T47D (cell line): ENCODE results near the gene RAPSN.

ENCODE experiments used
- DNase-seq, 2 experiments: peaks; one replicate each; pipeline versions ENCODE4 v3.0.0 to v3.0.0-alpha.2; 2011 to 2012; ENCODE audit warnings: low read depth in 1 of 2, low spot score in 1 of 2
- JUND ChIP-seq: IDR thresholded peaks from 2 replicates; pipeline ENCODE4 v1.6.1; 2012; ENCODE audit warnings: low read depth
- in situ Hi-C: cut with HindIII; loops from 2 replicates; pipeline ENCODE4 v1.10.0; 2016; ENCODE audit warnings: low sequenced_read_pairs, low pct_unique_long_range_greater_than_20kb

Gene RAPSN

DNA sequence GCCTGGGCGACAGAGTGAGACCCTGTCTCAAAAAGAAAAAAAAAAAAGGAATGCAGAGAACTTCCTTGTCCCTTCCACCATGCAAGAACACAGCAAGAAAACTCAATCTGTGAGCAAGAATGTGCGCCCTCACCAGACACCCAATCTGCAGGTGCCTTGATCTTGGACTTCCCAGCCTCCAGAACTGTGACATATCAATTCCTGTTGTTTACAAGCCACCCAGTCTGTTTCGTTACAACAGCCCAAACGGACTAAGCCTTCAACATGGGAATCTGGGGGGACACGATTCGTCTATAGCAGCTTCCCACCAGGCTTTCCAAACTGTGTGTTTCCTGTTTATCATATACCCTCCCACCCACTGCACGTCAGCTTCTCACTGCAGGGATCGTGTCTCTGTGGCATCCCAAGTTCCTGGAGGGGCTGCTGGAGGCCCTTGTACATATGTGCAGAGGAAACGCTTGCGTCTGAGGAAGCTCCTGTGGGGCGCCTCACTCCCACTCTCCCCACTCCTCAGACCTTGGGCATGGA lies 11.7 kb downstream of the RAPSN start:
- in situ Hi-C loops: no loop called here

DNA sequence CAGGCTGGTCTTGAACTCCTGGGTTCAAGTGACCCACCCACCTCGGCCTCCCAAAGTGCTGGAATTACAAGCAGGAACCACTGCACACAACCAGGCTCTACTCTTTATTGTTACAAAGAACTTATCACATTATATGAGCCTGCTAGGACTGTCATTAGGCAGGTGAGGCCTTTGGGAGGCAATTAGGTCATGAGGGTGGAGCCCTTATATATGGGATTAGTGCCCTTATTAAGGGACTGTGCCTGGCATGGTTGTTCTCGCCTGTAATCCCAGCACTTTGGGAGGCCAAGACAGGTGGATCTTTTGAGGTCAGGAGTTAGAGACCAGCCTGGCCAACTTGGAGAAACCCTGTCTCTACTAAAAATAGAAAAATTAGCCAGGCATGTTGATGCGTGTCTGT lies 12.2 kb downstream of the RAPSN start:
- no peak for TF ChIP-seq JUND
- in situ Hi-C loops: no loop called here
- no peak for DNase-seq

More for the DNA sequence above, 11.7 kb downstream of the RAPSN start:
- TF ChIP-seq JUND: no peak
- DNase-seq: no peak

DNA sequence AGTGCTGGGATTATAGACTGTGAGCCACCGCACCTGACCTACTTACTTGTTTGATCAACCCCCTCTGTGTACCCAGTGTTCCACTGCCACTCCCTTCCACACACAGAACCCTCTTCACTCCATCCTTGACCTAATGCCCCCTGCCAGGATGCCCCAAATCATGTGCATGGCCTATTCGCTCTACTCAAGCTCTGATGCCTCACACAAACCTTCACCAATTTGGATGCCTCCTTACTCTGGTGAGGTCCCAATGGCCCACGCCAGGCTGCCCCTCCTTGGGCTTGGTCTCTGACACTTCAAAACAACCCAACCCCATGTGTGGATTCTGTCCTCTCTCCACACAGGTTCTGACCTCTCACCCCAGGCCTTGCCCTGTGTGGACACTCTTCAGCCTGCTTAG lies 13.2 kb downstream of the RAPSN start:
- DNase-seq: no peak
- in situ Hi-C loops: no loop called here
- TF ChIP-seq JUND: no peak

DNA sequence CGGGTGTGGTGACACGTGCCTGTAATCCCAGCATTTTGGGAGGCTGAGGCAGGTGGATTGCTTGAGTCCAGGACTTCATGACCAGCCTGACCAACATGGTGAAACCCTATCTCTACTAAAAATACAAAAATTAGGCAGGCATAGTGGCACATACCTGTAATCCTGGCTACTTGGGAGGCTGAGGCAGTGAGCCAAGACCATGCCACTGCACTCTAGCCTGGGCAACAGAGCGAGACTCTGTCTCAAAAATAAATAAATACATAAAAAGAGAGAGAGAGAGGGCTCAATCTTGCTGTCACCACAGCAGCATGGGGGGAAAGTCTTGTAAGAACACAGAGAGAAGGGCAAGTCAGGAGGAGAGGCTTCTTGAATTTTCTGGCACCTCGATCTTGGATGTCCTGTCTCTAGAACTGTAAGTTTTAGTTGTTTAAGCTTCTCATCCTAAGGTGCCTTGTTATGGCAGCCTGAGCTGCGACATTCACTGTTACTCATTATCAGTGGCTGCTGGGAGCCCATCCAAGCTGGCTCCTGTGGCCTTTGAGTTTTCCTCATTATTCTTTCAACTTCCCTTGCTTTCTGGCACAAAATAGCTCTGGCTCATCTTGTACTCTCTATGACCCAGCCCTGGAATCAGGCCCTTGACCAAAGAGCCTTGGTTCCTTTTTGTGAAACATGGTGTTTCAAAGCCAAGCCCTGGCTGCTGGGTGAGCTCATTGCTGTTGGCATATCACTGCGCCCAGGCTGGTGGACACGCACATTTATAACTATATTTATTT lies 14.7 kb downstream of the RAPSN start:
- no peak for DNase-seq
- in situ Hi-C loops: no loop called here
- TF ChIP-seq JUND: no peak

DNA sequence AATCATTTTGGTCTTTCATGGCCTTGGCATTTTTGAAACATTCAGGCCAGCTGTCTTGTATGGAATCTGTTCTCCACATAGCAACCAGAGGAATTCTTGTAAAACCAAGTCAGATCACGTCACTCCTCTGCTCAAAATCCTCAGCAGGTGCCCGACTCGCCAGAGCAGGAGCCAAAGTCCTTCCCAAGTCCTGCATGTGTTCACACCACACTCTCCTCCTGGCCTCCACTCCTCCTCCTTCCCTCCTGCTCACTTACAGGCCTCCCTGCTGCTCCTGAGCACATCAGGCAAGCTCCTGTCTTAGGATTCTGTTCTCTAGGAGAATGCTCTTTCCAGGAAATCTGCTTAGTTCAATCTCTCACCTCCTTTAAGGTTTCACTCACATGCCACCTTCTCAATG lies 15.8 kb downstream of the RAPSN start:
- peak in 1 of 2 experiments; percentile 35 for DNase-seq
- in situ Hi-C loops: no loop called here
- no peak for TF ChIP-seq JUND

DNA sequence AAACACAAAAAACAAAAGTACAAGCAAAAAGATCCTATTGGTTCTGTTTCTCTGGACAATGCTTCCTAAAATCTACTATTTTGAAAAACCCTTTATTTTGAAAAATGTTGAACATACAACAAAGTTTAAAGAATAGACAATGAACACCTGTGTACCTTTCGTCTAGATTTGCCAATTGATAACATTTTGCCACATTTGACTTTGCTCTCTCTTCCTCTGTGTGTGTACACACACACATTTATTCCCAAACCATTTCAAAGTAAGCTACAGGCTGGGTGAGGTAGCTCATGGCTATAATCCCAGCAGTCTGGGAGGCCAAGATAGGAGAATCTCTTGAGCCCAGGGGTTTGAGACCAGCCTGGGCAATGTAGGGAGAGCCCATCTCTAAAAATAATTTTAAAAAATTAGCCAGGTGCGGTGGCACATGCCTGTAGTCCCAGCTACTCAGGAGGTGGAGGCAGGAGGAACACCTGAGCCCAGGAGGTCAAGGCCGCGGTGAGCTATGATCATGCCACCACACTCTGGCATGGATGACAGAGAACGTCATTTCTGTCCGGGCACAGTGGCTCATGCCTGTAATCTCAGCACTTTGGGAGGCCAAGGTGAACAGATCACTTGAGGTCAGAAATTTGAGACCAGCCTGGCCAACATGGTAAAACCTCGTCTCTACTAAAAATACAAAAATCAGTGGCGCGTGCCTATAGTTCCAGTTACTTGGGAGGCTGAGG lies 17.4 kb downstream of the RAPSN start:
- TF ChIP-seq JUND: no peak
- in situ Hi-C loops: no loop called here
- no peak for DNase-seq

DNA sequence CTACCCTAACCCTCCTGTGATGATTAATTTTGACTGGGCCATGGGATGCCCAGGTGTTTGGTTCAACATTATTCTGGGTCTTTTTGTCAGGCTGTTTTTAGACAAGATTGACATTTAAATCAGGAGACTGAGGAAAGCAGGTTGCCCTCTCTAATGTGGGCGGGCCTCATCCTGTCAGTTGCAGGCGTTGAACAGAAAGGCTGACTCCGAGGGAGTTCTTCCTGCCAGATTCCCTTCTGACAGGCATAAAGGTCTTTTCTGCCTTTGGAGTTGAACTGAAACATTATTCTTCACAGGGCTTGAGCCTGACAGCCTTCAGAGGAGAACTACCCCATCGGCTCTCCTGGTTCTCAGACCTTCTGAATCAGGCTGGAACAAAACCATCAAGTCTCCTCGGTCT lies 18.4 kb downstream of the RAPSN start:
- no peak for DNase-seq
- in situ Hi-C loops: no loop called here
- TF ChIP-seq JUND: no peak

DNA sequence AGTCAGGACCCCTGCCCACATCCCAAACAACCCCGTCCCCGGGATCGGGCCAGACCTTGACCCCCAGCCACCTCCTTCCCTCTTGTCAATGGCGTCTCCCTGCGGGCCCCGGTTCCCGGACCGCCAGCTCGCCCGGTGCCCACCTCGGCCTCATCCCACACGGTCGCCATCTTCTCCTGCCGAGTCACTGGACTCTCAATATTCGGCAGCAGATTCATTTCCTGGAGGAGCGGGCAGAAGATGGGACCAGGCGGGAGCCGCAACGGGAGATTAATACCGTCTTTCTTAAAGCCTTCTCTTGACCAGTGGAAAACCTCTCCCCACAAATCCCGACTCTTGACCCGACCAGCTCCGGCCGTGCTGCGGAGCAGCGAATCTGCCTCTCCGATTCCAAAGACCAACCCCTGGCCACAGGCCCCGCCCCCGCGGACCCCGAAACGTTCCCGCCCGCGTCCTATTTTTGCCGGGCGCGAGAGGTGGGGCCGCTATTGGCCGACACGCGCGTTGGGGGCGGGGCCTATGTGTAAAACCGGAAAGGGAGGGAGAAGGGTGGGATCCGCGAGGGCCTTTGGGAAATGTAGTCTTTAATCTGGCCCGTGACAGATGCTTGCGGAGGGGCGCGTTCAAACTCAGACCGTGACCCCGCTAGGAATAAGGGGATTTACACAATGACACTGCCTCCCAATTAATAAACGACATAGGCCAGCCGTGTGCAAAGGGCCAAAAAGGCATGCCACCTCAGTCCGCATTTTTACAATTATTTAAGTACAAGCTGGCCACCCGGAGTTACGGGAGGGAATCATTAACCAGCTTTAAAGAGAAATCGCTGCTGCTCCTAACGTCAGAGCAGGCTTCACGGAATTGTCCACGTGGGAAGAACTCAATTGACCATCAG lies 22.6 kb downstream of the RAPSN start, which contains the start of gene PSMC3:
Gene PSMC3 (minus strand): TSS at position 378 of the 895 bp plus-strand sequence. CDS start 160 bp downstream, at position 218.
- in situ Hi-C loops: no loop called here
- DNase-seq: peak; percentile 86 to 99
- TF ChIP-seq JUND: no peak

DNA sequence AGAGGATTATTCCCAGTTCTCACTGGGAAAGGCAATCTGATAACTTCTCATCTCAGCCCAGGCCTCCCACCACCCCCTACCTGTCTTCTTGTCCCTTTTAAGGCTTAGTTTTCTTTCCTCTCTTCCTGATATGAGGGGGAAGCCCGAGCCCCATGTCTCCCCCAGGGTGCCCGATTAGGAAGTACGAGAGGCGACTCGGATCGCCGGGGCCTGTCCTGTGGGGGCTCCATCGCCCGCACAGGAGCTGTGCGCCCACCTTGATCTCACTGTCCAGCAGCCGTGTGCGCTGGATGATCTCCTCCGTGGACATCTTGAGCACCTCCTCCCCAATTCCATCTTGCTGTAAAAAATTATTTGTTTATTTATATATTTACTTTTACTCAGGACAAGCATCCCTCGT lies 23.3 kb downstream of the RAPSN start:
- no peak for TF ChIP-seq JUND
- no peak for DNase-seq
- in situ Hi-C loops: no loop called here

DNA sequence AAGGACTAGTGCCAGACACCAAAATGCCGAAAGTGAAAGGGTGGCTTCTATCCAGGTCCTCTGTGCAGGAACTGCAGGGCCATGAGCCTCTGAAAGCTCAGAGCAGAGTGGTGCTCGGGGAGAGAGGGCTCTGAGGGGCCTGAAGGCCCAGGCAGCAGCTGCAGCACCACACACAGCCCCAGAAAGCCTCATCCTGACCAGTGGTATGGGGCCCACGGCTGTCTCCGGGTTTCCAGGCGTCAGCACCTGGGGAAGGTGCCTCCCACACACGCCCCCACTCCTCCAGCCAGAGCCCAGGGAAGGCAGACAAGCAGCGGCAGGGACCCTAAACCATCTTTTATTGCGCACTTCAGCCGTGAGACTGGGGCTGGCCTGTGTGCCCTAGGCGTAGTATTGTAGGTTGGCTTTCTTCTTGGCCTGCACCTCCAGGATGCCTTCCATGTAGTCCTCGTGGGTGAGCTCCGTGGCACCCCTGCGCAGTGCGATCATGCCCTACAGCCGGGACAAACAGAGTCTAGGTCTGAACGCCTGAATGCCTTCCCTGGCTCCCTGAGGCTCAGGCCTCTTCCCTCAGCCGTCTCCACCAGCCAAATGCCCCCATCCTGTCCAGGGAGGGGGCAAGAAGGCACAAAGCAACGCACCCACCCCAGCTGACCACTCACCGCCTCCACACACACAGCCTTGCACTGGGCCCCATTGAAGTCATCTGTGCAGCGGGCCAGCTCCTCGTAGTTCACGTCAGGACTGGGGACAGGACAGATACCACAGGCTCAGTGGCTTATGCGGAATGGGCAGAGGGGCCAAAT lies 30.3 kb downstream of the RAPSN start:
- no peak for DNase-seq
- in situ Hi-C loops: no loop called here
- no peak for TF ChIP-seq JUND

DNA sequence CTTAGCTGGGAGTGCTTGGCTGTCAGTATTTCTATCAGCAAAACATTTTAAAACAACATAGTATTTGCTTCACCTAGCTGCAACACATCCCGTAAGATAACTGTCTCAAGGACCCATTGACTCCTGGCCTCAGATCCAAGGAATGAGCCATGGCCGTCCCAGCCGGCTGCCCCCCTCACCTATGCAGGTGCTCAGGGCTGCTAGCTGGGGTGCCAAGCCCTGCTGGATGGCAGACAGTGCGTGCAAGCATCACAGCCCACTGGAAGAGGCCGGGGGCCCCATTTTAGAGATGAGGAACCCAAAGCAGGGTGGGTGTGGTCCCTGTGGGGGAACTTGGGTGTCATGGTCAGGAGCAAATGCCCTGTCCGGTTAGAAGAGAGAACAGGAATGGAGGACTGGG lies 31.2 kb downstream of the RAPSN start:
- in situ Hi-C loops: no loop called here
- no peak for TF ChIP-seq JUND
- no peak for DNase-seq
